ENCODE results near the gene WDR5B. TPM values are rescaled to one million over a fixed set of nuclear protein-coding genes. Genes with fewer than 3 reads are reported as not detected.

Gene WDR5B
- total RNA-seq, 3 donors from 2014 or later, result 2.3 to 3.4 (median 3.2) TPM

DNA sequence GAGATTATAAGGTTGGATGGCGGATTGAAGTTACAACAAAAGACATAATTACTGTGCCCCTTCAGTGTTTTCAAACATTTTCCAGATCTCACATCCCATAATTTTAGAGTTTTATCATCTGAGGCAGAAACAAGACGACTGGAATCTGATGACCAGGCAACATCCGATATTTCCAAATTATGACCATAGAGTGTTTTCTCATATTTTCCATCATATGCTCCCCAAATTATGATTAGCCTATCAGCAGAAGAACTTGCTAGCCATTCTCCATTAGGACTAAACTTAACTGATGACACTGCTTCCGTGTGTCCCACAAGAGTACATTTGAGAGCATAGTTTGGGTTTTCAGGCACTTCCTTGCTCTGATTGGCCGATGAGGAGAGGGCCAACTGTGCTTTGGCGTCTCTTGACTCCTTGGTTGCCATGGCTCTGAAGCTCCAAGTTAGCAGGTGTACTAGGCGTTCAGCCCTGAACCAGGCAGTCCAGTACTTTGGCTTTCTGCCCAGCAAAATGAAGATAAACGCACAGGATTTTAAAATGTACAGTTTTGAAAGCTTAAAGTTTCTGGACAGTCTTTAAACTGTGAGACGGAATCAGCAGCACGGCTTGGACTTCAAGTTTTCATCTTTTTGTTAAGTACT, 638 bp downstream of the WDR5B start:
- ATAC-seq (peak; percentile 63), DNase-seq (peak in 2 of 3 donors; percentile 49 to 50)
- peaks cover 19% of the 10 kb centered on the region for H3K4me1 ChIP-seq (ENCODE audit: low read depth)
- H3K36me3 ChIP-seq (ENCODE audit: low read depth), result no peaks in the 10 kb centered on the region
- TF ChIP-seq, protein P1, sequence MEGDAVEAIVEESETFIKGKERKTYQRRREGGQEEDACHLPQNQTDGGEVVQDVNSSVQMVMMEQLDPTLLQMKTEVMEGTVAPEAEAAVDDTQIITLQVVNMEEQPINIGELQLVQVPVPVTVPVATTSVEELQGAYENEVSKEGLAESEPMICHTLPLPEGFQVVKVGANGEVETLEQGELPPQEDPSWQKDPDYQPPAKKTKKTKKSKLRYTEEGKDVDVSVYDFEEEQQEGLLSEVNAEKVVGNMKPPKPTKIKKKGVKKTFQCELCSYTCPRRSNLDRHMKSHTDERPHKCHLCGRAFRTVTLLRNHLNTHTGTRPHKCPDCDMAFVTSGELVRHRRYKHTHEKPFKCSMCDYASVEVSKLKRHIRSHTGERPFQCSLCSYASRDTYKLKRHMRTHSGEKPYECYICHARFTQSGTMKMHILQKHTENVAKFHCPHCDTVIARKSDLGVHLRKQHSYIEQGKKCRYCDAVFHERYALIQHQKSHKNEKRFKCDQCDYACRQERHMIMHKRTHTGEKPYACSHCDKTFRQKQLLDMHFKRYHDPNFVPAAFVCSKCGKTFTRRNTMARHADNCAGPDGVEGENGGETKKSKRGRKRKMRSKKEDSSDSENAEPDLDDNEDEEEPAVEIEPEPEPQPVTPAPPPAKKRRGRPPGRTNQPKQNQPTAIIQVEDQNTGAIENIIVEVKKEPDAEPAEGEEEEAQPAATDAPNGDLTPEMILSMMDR (IDR thresholded peaks at IDR 0.05), result no peak
- H3K9me3 ChIP-seq, result no peaks in the 10 kb centered on the region
- H3K4me3 ChIP-seq, result peak overlapping the region; percentile 28
- intact Hi-C loops (cut with DNase I, micrococcal nuclease), result no loop called here

DNA sequence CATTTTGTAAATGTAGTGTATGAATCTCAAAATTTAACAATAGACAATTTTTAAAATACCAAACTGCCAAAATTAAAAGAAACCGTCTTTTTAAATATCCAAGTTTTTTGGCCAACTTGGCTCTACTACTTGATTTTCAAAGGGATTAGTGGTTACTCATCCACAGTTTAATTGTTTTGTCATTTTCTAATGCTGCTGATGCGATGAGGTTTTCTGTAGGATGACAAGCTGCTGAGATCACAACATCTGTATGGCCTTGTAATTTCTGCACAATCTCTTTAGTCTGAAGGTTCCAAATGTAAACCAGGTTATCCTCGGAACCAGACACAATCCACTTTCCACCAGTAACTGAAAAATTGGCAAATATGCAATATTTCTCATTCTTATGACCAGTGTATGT, 1.5 kb downstream of the WDR5B start:
- Histone ChIP-seq H3K9me3 (no peaks in the 10 kb centered on the region), H3K4me3 (no peak overlapping the region), H3K36me3 (ENCODE audit: low read depth) (no peaks in the 10 kb centered on the region), H3K4me1 (ENCODE audit: low read depth) (peaks cover 19% of the 10 kb centered on the region)
- TF ChIP-seq, protein P1 (IDR thresholded peaks at IDR 0.05), result no peak
- intact Hi-C loops (cut with DNase I, micrococcal nuclease), result no loop called here
- ATAC-seq, result no peak
- no peak for DNase-seq

DNA sequence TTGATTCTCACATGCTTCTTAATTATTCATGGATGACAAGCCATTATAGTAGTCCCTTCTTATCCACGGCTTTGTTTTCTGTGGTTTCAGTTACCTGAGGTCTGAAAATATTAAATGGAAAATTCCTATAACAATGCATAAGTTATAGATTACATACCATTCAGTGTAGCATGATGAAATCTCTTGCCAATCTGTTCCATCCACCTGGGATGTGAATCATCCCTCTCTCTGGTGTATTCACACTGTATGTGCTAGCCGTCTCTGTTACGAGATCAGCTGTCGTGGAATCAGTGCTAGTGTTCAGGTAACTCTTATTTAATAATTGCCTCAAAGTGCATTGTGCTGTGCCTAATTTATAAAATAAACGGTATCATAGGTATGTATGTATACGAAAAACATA, 5.2 kb downstream of the WDR5B start:
- TF ChIP-seq, protein P1 (IDR thresholded peaks at IDR 0.05), result no peak
- ATAC-seq (no peak), DNase-seq (no peak)
- intact Hi-C loops (cut with DNase I, micrococcal nuclease), result no loop called here
- Histone ChIP-seq H3K36me3 (ENCODE audit: low read depth) (peaks cover 4% of the 10 kb centered on the region), H3K9me3 (no peaks in the 10 kb centered on the region), H3K4me1 (ENCODE audit: low read depth) (peaks cover 11% of the 10 kb centered on the region), H3K4me3 (no peak overlapping the region)

DNA sequence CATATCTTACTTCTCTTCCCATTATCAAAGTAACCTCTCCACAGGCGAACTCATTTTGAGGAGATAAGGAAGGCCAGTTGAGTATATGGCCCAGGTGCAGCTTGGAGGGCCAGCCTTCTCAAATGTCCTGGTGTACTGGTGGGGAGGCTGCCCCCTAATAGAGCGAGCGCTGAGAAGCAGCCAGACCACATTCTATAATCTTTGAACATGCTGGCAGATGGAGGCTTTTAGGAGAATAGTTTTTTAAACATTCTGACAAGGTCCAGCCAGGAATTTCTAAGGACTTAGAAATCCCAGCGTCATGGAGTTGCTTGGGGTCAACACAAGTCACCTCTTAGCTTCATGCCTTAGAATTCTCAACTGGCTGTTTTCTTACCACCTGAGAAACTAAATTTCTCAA, 5.8 kb downstream of the WDR5B start:
- ATAC-seq (no peak), DNase-seq (no peak)
- Histone ChIP-seq H3K4me3 (no peak overlapping the region), H3K9me3 (no peaks in the 10 kb centered on the region), H3K36me3 (ENCODE audit: low read depth) (peaks cover 4% of the 10 kb centered on the region), H3K4me1 (ENCODE audit: low read depth) (peaks cover 9% of the 10 kb centered on the region)
- TF ChIP-seq, protein P1 (IDR thresholded peaks at IDR 0.05), result no peak
- intact Hi-C loops (cut with DNase I, micrococcal nuclease), result no loop called here

DNA sequence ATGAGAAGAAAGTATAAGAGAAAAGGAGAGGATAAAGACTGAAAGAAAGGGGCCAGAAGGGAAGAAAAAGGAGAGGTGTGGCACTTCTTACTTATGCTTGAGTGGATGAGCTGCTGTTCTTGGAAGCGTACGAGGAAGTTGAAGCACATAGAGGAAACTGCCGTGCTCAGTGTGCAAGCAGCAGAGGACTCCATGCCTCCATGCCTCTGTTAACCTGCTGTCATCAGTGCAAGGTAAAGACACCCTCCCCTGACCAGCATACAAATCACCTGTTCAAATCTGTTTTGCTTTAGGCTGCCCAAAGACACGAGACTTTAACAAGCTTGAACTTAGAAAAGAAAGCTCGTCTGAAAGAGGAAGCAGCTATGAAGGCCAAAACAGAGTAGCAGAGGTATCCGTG, 6.4 kb downstream of the WDR5B start:
- TF ChIP-seq, protein P1 (IDR thresholded peaks at IDR 0.05), result no peak
- H3K36me3 ChIP-seq (ENCODE audit: low read depth), result peaks cover 4% of the 10 kb centered on the region
- H3K9me3 ChIP-seq, result no peaks in the 10 kb centered on the region
- DNase-seq (no peak), ATAC-seq (peak; percentile 28)
- intact Hi-C loops (cut with DNase I, micrococcal nuclease), result no loop called here
- H3K4me1 ChIP-seq (ENCODE audit: low read depth), result peaks cover 2% of the 10 kb centered on the region
- H3K4me3 ChIP-seq, result no peak overlapping the region

DNA sequence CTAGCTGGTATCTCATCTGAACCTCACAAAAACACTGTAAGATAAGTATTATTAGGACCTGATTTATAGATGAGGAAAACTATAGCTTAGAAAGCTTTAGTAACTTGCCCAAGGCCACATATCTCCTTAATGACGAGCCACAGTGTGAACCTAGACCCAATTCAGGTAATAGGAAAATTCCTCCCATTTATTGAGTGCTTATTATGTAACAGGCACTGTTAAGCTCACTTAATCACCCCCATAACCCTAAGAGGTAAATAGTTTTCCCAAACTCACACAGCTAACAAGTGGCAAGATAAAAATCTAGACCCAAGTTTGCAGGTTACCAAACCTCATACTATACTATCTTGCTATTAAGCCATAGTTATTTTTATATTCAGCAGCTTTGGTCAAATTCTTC, 7.9 kb downstream of the WDR5B start:
- DNase-seq (no peak), ATAC-seq (no peak)
- Histone ChIP-seq H3K4me1 (ENCODE audit: low read depth) (no peaks in the 10 kb centered on the region), H3K4me3 (no peak overlapping the region), H3K9me3 (no peaks in the 10 kb centered on the region), H3K36me3 (ENCODE audit: low read depth) (peaks cover 4% of the 10 kb centered on the region)
- intact Hi-C loops (cut with DNase I, micrococcal nuclease), result no loop called here
- TF ChIP-seq, protein P1 (IDR thresholded peaks at IDR 0.05), result no peak

All from mucosa of descending colon (tissue), 3 donors.